NCI-H2081 treated with DMSO at 0.1 percent for 48 hours (cell line): ENCODE measurements around the gene GSTA2.
A peak's percentile ranks its signal among the peaks of the same experiment; 100 is the strongest.
"Not testable (repeated sequence)": the region's sequence is repeated elsewhere in the genome, so short reads cannot be mapped to it uniquely, and the experiment has no call there.

ENCODE experiments used
- DNase-seq: peaks from one replicate; lab custom pipeline; 2025; lab: John Stamatoyannopoulos, UW

Gene GSTA2

GRCh38 chr6:52760105-52760765, 3.0 kb downstream of the GSTA2 start:
- DNase-seq, result no peak

GRCh38 chr6:52759085-52759484, 4.2 kb downstream of the GSTA2 start:
- no peak for DNase-seq

GRCh38 chr6:52757651-52758338, 5.5 kb downstream of the GSTA2 start:
- not testable (repeated sequence) for DNase-seq

GRCh38 chr6:52754443-52754842, 8.8 kb downstream of the GSTA2 start:
- no peak for DNase-seq

GRCh38 chr6:52753137-52753536, 10.1 kb downstream of the GSTA2 start:
- not testable (repeated sequence) for DNase-seq

- no peak for DNase-seq
Observed at GRCh38 chr6:52752310-52752709, 11.0 kb downstream of the GSTA2 start.

- DNase-seq, result no peak
Observed at GRCh38 chr6:52749556-52750152, 13.6 kb downstream of the GSTA2 start.

GRCh38 chr6:52747301-52747700, 16.0 kb downstream of the GSTA2 start:
- not testable (repeated sequence) for DNase-seq

GRCh38 chr6:52746213-52746612, 17.1 kb downstream of the GSTA2 start:
- no peak for DNase-seq

GRCh38 chr6:52745764-52746201, 17.5 kb downstream of the GSTA2 start:
- no peak for DNase-seq

GRCh38 chr6:52741872-52742271, 21.4 kb downstream of the GSTA2 start:
- DNase-seq, result no peak

- DNase-seq, result no peak
Observed at GRCh38 chr6:52739627-52740026, 23.6 kb downstream of the GSTA2 start.

GRCh38 chr6:52739134-52739533, 24.1 kb downstream of the GSTA2 start:
- DNase-seq, result no peak

GRCh38 chr6:52736145-52736544, 27.1 kb downstream of the GSTA2 start:
- DNase-seq, result no peak

- DNase-seq, result no peak
Observed at GRCh38 chr6:52735071-52735470, 28.2 kb downstream of the GSTA2 start.

- DNase-seq, result no peak
Observed at GRCh38 chr6:52734072-52734471, 29.2 kb downstream of the GSTA2 start.

GRCh38 chr6:52733172-52733571, 30.1 kb downstream of the GSTA2 start:
- DNase-seq, result no peak

- DNase-seq, result no peak
Observed at GRCh38 chr6:52731719-52732118, 31.6 kb downstream of the GSTA2 start.

- DNase-seq, result no peak
Observed at GRCh38 chr6:52729576-52729975, 33.7 kb downstream of the GSTA2 start.

- no peak for DNase-seq
Observed at GRCh38 chr6:52728394-52728793, 34.9 kb downstream of the GSTA2 start.

GRCh38 chr6:52727908-52728307, 35.4 kb downstream of the GSTA2 start:
- DNase-seq, result peak; percentile 7

GRCh38 chr6:52726741-52727535, 36.3 kb downstream of the GSTA2 start:
- DNase-seq, result no peak

GRCh38 chr6:52726193-52726542, 37.1 kb downstream of the GSTA2 start:
- DNase-seq, result no peak
